Measurements from ENCODE around the gene BCL7A. TPM values are rescaled to one million over a fixed set of nuclear protein-coding genes. Genes with fewer than 3 reads are reported as not detected.

BCL7A gene
- total and polyA plus RNA-seq, 2 donors = 5.5 to 24.3 TPM

- Histone ChIP-seq H3K9me3 (ENCODE audit: control insufficient read depth in 2 of 2, insufficient read depth in 1 of 2, low read length in 1 of 2) (peaks cover 0 to 2% of the 10 kb centered on the region in 2 donors), H3K4me1 (ENCODE audit: control insufficient read depth in 2 of 2, insufficient read depth in 2 of 2, low read length in 2 of 2) (peaks cover 39 to 84% of the 10 kb centered on the region in 2 donors), H3K27ac (ENCODE audit: low read depth in 1 of 2, low read length in 1 of 2) (peak overlapping the region; percentile 62 to 91), H3K4me3 (ENCODE audit: low read length in 2 of 2) (peak overlapping the region; percentile 91 to 95), H3K27me3 (ENCODE audit: control insufficient read depth in 2 of 2, insufficient read depth in 1 of 2, low read length in 1 of 2) (no peaks in the 10 kb centered on the region), H3K36me3 (ENCODE audit: control insufficient read depth in 2 of 2, insufficient read depth in 2 of 2, low read length in 1 of 2) (peaks cover 12 to 30% of the 10 kb centered on the region in 2 donors)
- WGBS = 31% methylated on average over 6 of the region's 6 CpGs
- peak in 1 of 9 donors; percentile 64 for DNase-seq (ENCODE audit: low read depth in 6 of 9, low spot score in 9 of 9)
Observed at GRCh38 chr12:122082621-122083356, 61.1 kb downstream of the BCL7A start.

GRCh38 chr12:122084857-122085405 is 63.2 kb downstream of the BCL7A start:
- Histone ChIP-seq H3K9me3 (ENCODE audit: control insufficient read depth in 2 of 2, insufficient read depth in 1 of 2, low read length in 1 of 2) (no peaks in the 10 kb centered on the region), H3K4me1 (ENCODE audit: control insufficient read depth in 2 of 2, insufficient read depth in 2 of 2, low read length in 2 of 2) (peaks cover 56 to 98% of the 10 kb centered on the region in 2 donors), H3K4me3 (ENCODE audit: low read length in 2 of 2) (no peak overlapping the region), H3K36me3 (ENCODE audit: control insufficient read depth in 2 of 2, insufficient read depth in 2 of 2, low read length in 1 of 2) (peaks cover 20 to 40% of the 10 kb centered on the region in 2 donors), H3K27me3 (ENCODE audit: control insufficient read depth in 2 of 2, insufficient read depth in 1 of 2, low read length in 1 of 2) (no peaks in the 10 kb centered on the region), H3K27ac (ENCODE audit: low read depth in 1 of 2, low read length in 1 of 2) (peak overlapping the region in 1 of 2 donors; percentile 33)
- WGBS = 98% methylated on average over 13 of the region's 13 CpGs
- no peak for DNase-seq (ENCODE audit: low read depth in 6 of 9, low spot score in 9 of 9)

GRCh38 chr12:122085591-122085990 is 63.9 kb downstream of the BCL7A start:
- WGBS = 81% methylated on average over 5 of the region's 5 CpGs
- peaks cover 57 to 93% of the 10 kb centered on the region in 2 donors for H3K4me1 ChIP-seq (ENCODE audit: control insufficient read depth in 2 of 2, insufficient read depth in 2 of 2, low read length in 2 of 2)
- no peaks in the 10 kb centered on the region for H3K27me3 ChIP-seq (ENCODE audit: control insufficient read depth in 2 of 2, insufficient read depth in 1 of 2, low read length in 1 of 2)

GRCh38 chr12:122086116-122086515 is 64.4 kb downstream of the BCL7A start:
- H3K9me3 ChIP-seq (ENCODE audit: control insufficient read depth in 2 of 2, insufficient read depth in 1 of 2, low read length in 1 of 2) = no peaks in the 10 kb centered on the region
- 14% methylated on average over 8 of the region's 8 CpGs for WGBS
- H3K4me3 ChIP-seq (ENCODE audit: low read length in 2 of 2) = peak overlapping the region in 1 of 2 donors; percentile 4
- H3K27me3 ChIP-seq (ENCODE audit: control insufficient read depth in 2 of 2, insufficient read depth in 1 of 2, low read length in 1 of 2) = no peaks in the 10 kb centered on the region
- peaks cover 20 to 43% of the 10 kb centered on the region in 2 donors for H3K36me3 ChIP-seq (ENCODE audit: control insufficient read depth in 2 of 2, insufficient read depth in 2 of 2, low read length in 1 of 2)
- peak overlapping the region; percentile 85 to 91 for H3K27ac ChIP-seq (ENCODE audit: low read depth in 1 of 2, low read length in 1 of 2)
- H3K4me1 ChIP-seq (ENCODE audit: control insufficient read depth in 2 of 2, insufficient read depth in 2 of 2, low read length in 2 of 2) = peaks cover 58 to 91% of the 10 kb centered on the region in 2 donors
- DNase-seq (ENCODE audit: low read depth in 6 of 9, low spot score in 9 of 9) = peak in 1 of 9 donors; percentile 72

More at GRCh38 chr12:122085591-122085990, 63.9 kb downstream of the BCL7A start:
- peak overlapping the region in 1 of 2 donors; percentile 4 for H3K4me3 ChIP-seq (ENCODE audit: low read length in 2 of 2)
- H3K36me3 ChIP-seq (ENCODE audit: control insufficient read depth in 2 of 2, insufficient read depth in 2 of 2, low read length in 1 of 2) = peaks cover 20 to 41% of the 10 kb centered on the region in 2 donors
- no peaks in the 10 kb centered on the region for H3K9me3 ChIP-seq (ENCODE audit: control insufficient read depth in 2 of 2, insufficient read depth in 1 of 2, low read length in 1 of 2)
- H3K27ac ChIP-seq (ENCODE audit: low read depth in 1 of 2, low read length in 1 of 2) = peak overlapping the region; percentile 85 to 91
- DNase-seq (ENCODE audit: low read depth in 6 of 9, low spot score in 9 of 9) = no peak

GRCh38 chr12:122086641-122087285 is 65.1 kb downstream of the BCL7A start:
- Histone ChIP-seq H3K4me3 (ENCODE audit: low read length in 2 of 2) (no peak overlapping the region), H3K36me3 (ENCODE audit: control insufficient read depth in 2 of 2, insufficient read depth in 2 of 2, low read length in 1 of 2) (peaks cover 20 to 43% of the 10 kb centered on the region in 2 donors), H3K27ac (ENCODE audit: low read depth in 1 of 2, low read length in 1 of 2) (peak overlapping the region; percentile 53 to 91), H3K9me3 (ENCODE audit: control insufficient read depth in 2 of 2, insufficient read depth in 1 of 2, low read length in 1 of 2) (no peaks in the 10 kb centered on the region), H3K27me3 (ENCODE audit: control insufficient read depth in 2 of 2, insufficient read depth in 1 of 2, low read length in 1 of 2) (no peaks in the 10 kb centered on the region), H3K4me1 (ENCODE audit: control insufficient read depth in 2 of 2, insufficient read depth in 2 of 2, low read length in 2 of 2) (peaks cover 55 to 87% of the 10 kb centered on the region in 2 donors)
- DNase-seq (ENCODE audit: low read depth in 6 of 9, low spot score in 9 of 9) = no peak
- WGBS = 93% methylated on average over 18 of the region's 18 CpGs

- Histone ChIP-seq H3K4me3 (ENCODE audit: low read length in 2 of 2) (no peak overlapping the region), H3K36me3 (ENCODE audit: control insufficient read depth in 2 of 2, insufficient read depth in 2 of 2, low read length in 1 of 2) (peaks cover 20 to 43% of the 10 kb centered on the region in 2 donors), H3K27me3 (ENCODE audit: control insufficient read depth in 2 of 2, insufficient read depth in 1 of 2, low read length in 1 of 2) (no peaks in the 10 kb centered on the region), H3K4me1 (ENCODE audit: control insufficient read depth in 2 of 2, insufficient read depth in 2 of 2, low read length in 2 of 2) (peaks cover 50 to 79% of the 10 kb centered on the region in 2 donors), H3K27ac (ENCODE audit: low read depth in 1 of 2, low read length in 1 of 2) (no peak overlapping the region), H3K9me3 (ENCODE audit: control insufficient read depth in 2 of 2, insufficient read depth in 1 of 2, low read length in 1 of 2) (no peaks in the 10 kb centered on the region)
- WGBS = 94% methylated on average over 17 of the region's 17 CpGs
- DNase-seq (ENCODE audit: low read depth in 6 of 9, low spot score in 9 of 9) = no peak
Observed at GRCh38 chr12:122087431-122088178, 65.9 kb downstream of the BCL7A start.

- H3K36me3 ChIP-seq (ENCODE audit: control insufficient read depth in 2 of 2, insufficient read depth in 2 of 2, low read length in 1 of 2) = peaks cover 20 to 43% of the 10 kb centered on the region in 2 donors
Observed at GRCh38 chr12:122088179-122088810, 66.6 kb downstream of the BCL7A start.

GRCh38 chr12:122089077-122089476 is 67.4 kb downstream of the BCL7A start:
- Histone ChIP-seq H3K36me3 (ENCODE audit: control insufficient read depth in 2 of 2, insufficient read depth in 2 of 2, low read length in 1 of 2) (peaks cover 20 to 41% of the 10 kb centered on the region in 2 donors), H3K4me1 (ENCODE audit: control insufficient read depth in 2 of 2, insufficient read depth in 2 of 2, low read length in 2 of 2) (peaks cover 43 to 68% of the 10 kb centered on the region in 2 donors), H3K4me3 (ENCODE audit: low read length in 2 of 2) (no peak overlapping the region), H3K27me3 (ENCODE audit: control insufficient read depth in 2 of 2, insufficient read depth in 1 of 2, low read length in 1 of 2) (no peaks in the 10 kb centered on the region), H3K27ac (ENCODE audit: low read depth in 1 of 2, low read length in 1 of 2) (peak overlapping the region; percentile 46 to 54), H3K9me3 (ENCODE audit: control insufficient read depth in 2 of 2, insufficient read depth in 1 of 2, low read length in 1 of 2) (peaks cover 0 to 12% of the 10 kb centered on the region in 2 donors)
- no peak for DNase-seq (ENCODE audit: low read depth in 6 of 9, low spot score in 9 of 9)
- WGBS = 52% methylated on average over 2 of the region's 2 CpGs

More at GRCh38 chr12:122088179-122088810, 66.6 kb downstream of the BCL7A start:
- Histone ChIP-seq H3K4me1 (ENCODE audit: control insufficient read depth in 2 of 2, insufficient read depth in 2 of 2, low read length in 2 of 2) (peaks cover 43 to 72% of the 10 kb centered on the region in 2 donors), H3K9me3 (ENCODE audit: control insufficient read depth in 2 of 2, insufficient read depth in 1 of 2, low read length in 1 of 2) (peaks cover 0 to 4% of the 10 kb centered on the region in 2 donors), H3K27me3 (ENCODE audit: control insufficient read depth in 2 of 2, insufficient read depth in 1 of 2, low read length in 1 of 2) (no peaks in the 10 kb centered on the region), H3K4me3 (ENCODE audit: low read length in 2 of 2) (no peak overlapping the region), H3K27ac (ENCODE audit: low read depth in 1 of 2, low read length in 1 of 2) (peak overlapping the region; percentile 36 to 46)
- WGBS = 95% methylated on average over 9 of the region's 9 CpGs
- DNase-seq (ENCODE audit: low read depth in 6 of 9, low spot score in 9 of 9) = no peak

All from thymus (tissue), 11 donors.